Measurements from ENCODE around the gene UBE2D1. TPM values are rescaled to one million over a fixed set of nuclear protein-coding genes. Genes with fewer than 3 reads are reported as not detected.
A peak's percentile ranks its signal among the peaks of the same experiment; 100 is the strongest.

The UBE2D1 gene
- total and polyA plus RNA-seq, 2 of the 13 experiments (the other 11 are each of a cell fraction or from before 2014, with no cell fraction given) = 6.2 to 13.8 TPM

GRCh38 chr10:58305821-58306220 lies 29.0 kb upstream of the UBE2D1 start:
- intact Hi-C loops (cut with micrococcal nuclease; ENCODE audit: unreplicated experiment) (loop anchor here (10.0 kb wide), 1 partner anchor 339 kb away; no protein-coding TSS in a partner anchor), in situ Hi-C loops (cut with HindIII; ENCODE audit: extremely low pct_ligation_motif_present, low pct_unique_long_range_greater_than_20kb) (loop anchor here (10.0 kb wide), 1 partner anchor 209 kb away; the partner anchor contains the start of gene BICC1)
- Histone ChIP-seq H3K27me3 (ENCODE audit: control insufficient read depth in 1 of 2, insufficient read depth in 2 of 2, low read length in 2 of 2) (no peaks in the 10 kb centered on the region), H3K4me2 (ENCODE audit: low read depth, low read length) (peak overlapping the region; percentile 30), H4K20me1 (ENCODE audit: insufficient read depth, low read length) (no peaks in the 10 kb centered on the region), H3K9me3 (ENCODE audit: low read length) (no peaks in the 10 kb centered on the region), H3K27ac (ENCODE audit: extremely low read length, insufficient read depth, low read length) (no peak overlapping the region), H2AFZ (ENCODE audit: low read length) (no peak overlapping the region), H3K4me3 (replicated peaks in 1 of 3; ENCODE audit: insufficient read depth in 1 of 3, low read depth in 2 of 3, low read length in 3 of 3) (no peak overlapping the region), H3K9ac (ENCODE audit: insufficient read depth, low read depth, low read length) (no peak overlapping the region), H3K36me3 (replicated peaks in 1 of 2; ENCODE audit: control insufficient read depth in 1 of 2, insufficient read depth in 2 of 2, low read length in 2 of 2) (no peaks in the 10 kb centered on the region), H3K79me2 (ENCODE audit: insufficient read depth, low read length) (no peaks in the 10 kb centered on the region), H3K4me1 (ENCODE audit: insufficient read depth, low read length) (peaks cover 34% of the 10 kb centered on the region)
- ChIA-PET CTCF (ENCODE audit: low intra/inter-chr PET ratio, low total read pairs) (no interaction called here), POLR2A (interaction anchor here (0.6 to 1.2 kb wide), 3 partner anchors 79 to 163 kb away, joined by 3 to 9 read pairs (median 3); partner anchors contain the start of gene TFAM)
- ATAC-seq = peak; percentile 99
- WGBS (ENCODE audit: low lambda C conversion rate) = 0% methylated on average over 4 of the region's 4 CpGs
- BruUV-seq (replicated peaks) = no TSS peak
- FAIRE-seq = peak; percentile 55
- peak; percentile 79 for DNase-seq (ENCODE audit: low spot score)
- TF ChIP-seq PHF21A (CRISPR knock-in tag; IDR thresholded peaks at IDR 0.05) (peak; percentile 62; the same call in 1 of the 2 replicates), ZKSCAN5 (CRISPR knock-in tag; IDR thresholded peaks at IDR 0.05) (no peak), ZNF644 (CRISPR knock-in tag; IDR thresholded peaks at IDR 0.05; ENCODE audit: low read depth) (0 out of 2 replicates have a peak, but pooled peaks have one; percentile 10), ZNF83 (CRISPR knock-in tag; IDR thresholded peaks at IDR 0.05; ENCODE audit: borderline replicate concordance) (no peak), KAT2B (IDR thresholded peaks at IDR 0.05; ENCODE audit: borderline replicate concordance, low read depth, low read length) (no peak), BCL6 (CRISPR knock-in tag; IDR thresholded peaks at IDR 0.05) (peak; percentile 39), FOXP1 (IDR thresholded peaks at IDR 0.05) (no peak), FOXP1 (CRISPR knock-in tag; IDR thresholded peaks at IDR 0.05) (0 out of 2 replicates have a peak, but pooled peaks have one; percentile 32), MAFK (conservative IDR thresholded peaks at IDR 0.05 in 1 of 2, IDR thresholded peaks at IDR 0.05 in 1 of 2; ENCODE audit: low read length in 2 of 2) (no peak), SOX13 (IDR thresholded peaks at IDR 0.05) (no peak), SOX13 (CRISPR knock-in tag; conservative IDR thresholded peaks at IDR 0.05 in 1 of 2, IDR thresholded peaks at IDR 0.05 in 1 of 2) (peak in 1 of 2 experiments; percentile 29; a peak in 1 of 4 replicates), ZGPAT (CRISPR knock-in tag; IDR thresholded peaks at IDR 0.05) (peak; percentile 36; the same call in 1 of the 2 replicates), ZMYM4 (CRISPR knock-in tag; IDR thresholded peaks at IDR 0.05) (peak; percentile 48; the same call in 1 of the 2 replicates), HHEX (CRISPR knock-in tag; IDR thresholded peaks at IDR 0.05) (0 out of 2 replicates have a peak, but pooled peaks have one; percentile 14), MAFG (CRISPR knock-in tag; IDR thresholded peaks at IDR 0.05) (no peak), TAF1 (CRISPR knock-in tag; IDR thresholded peaks at IDR 0.05) (no peak), ZNF629 (CRISPR knock-in tag; conservative IDR thresholded peaks at IDR 0.05) (peak; percentile 28; the same call in 1 of the 2 replicates), NFIC (IDR thresholded peaks at IDR 0.05; ENCODE audit: low read length) (peak; percentile 30; the same call in 1 of the 2 replicates), SOX6 (IDR thresholded peaks at IDR 0.05) (no peak), SOX6 (CRISPR knock-in tag; IDR thresholded peaks at IDR 0.05) (0 out of 2 replicates have a peak, but pooled peaks have one; percentile 11), ZNF331 (CRISPR knock-in tag; IDR thresholded peaks at IDR 0.05) (0 out of 2 replicates have a peak, but pooled peaks have one; percentile 24), ZNF841 (CRISPR knock-in tag; IDR thresholded peaks at IDR 0.05; ENCODE audit: borderline replicate concordance) (no peak), NCOA1 (CRISPR knock-in tag; IDR thresholded peaks at IDR 0.05) (no peak)
- TF ChIP-seq, protein P1, sequence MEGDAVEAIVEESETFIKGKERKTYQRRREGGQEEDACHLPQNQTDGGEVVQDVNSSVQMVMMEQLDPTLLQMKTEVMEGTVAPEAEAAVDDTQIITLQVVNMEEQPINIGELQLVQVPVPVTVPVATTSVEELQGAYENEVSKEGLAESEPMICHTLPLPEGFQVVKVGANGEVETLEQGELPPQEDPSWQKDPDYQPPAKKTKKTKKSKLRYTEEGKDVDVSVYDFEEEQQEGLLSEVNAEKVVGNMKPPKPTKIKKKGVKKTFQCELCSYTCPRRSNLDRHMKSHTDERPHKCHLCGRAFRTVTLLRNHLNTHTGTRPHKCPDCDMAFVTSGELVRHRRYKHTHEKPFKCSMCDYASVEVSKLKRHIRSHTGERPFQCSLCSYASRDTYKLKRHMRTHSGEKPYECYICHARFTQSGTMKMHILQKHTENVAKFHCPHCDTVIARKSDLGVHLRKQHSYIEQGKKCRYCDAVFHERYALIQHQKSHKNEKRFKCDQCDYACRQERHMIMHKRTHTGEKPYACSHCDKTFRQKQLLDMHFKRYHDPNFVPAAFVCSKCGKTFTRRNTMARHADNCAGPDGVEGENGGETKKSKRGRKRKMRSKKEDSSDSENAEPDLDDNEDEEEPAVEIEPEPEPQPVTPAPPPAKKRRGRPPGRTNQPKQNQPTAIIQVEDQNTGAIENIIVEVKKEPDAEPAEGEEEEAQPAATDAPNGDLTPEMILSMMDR (CRISPR knock-in tag; IDR thresholded peaks at IDR 0.05) = no peak
- TF ChIP-seq, protein P2, sequence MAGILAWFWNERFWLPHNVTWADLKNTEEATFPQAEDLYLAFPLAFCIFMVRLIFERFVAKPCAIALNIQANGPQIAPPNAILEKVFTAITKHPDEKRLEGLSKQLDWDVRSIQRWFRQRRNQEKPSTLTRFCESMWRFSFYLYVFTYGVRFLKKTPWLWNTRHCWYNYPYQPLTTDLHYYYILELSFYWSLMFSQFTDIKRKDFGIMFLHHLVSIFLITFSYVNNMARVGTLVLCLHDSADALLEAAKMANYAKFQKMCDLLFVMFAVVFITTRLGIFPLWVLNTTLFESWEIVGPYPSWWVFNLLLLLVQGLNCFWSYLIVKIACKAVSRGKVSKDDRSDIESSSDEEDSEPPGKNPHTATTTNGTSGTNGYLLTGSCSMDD (CRISPR knock-in tag; IDR thresholded peaks at IDR 0.05) = no peak

Data from HepG2 (cell line).